Tibial nerve (tissue), 4 donors: ENCODE measurements around the gene PLK5. TPM values are rescaled to one million over a fixed set of nuclear protein-coding genes. Genes with fewer than 3 reads are reported as not detected.

Experiments used
- DNase-seq, 2 donors: peaks; one replicate each; pipeline ENCODE4 v3.0.0-alpha.2; 2019; ENCODE audit warnings: low spot score in 2 of 2
- H3K27ac ChIP-seq, 4 donors: fragments of 200-600 bp; sonication (generic) in 3 of 4; one replicate each; pipeline ENCODE4 v1.5.1; 2017 to 2019; ENCODE audit warnings: mild to moderate bottlenecking in 1 of 4
- H3K27me3 ChIP-seq, 2 donors: fragments of 200-600 bp; sonication (generic) in 1 of 2; one replicate each; pipeline versions ENCODE4 v1.5.1 to v1.6.0; 2017 to 2019
- H3K36me3 ChIP-seq, 3 donors: fragments of 200-600 bp; sonication (generic); one replicate each; pipeline ENCODE4 v1.5.1; 2018 to 2019
- H3K4me1 ChIP-seq, 4 donors: fragments of 200-600 bp; sonication (generic) in 3 of 4; one replicate each; pipeline ENCODE4 v1.5.1; 2017 to 2019
- H3K4me3 ChIP-seq, 4 donors: fragments of 200-600 bp; sonication (generic) in 3 of 4; one replicate each; pipeline ENCODE4 v1.5.1; 2017 to 2019; ENCODE audit warnings: mild to moderate bottlenecking in 1 of 4, moderate library complexity in 1 of 4
- H3K9me3 ChIP-seq, 4 donors: fragments of 200-600 bp; sonication (generic) in 3 of 4; one replicate each; pipeline ENCODE4 v1.5.1; 2017 to 2019
- CTCF ChIP-seq, 5 experiments: fragments of 200-600 bp in 3 of 5; fragments of 450-650 bp in 2 of 5; sonication (generic) in 3 of 5; IDR thresholded peaks; one replicate each; pipeline ENCODE4 v1.5.1; 2016 to 2019; ENCODE audit warnings: antibody characterized with exemption in 5 of 5, mild to moderate bottlenecking in 3 of 5, moderate library complexity in 2 of 5
- EP300 ChIP-seq, 2 donors: sonication (generic); formaldehyde crosslinking; IDR thresholded peaks; one replicate each; pipeline ENCODE4 v1.6.1; 2017; ENCODE audit warnings: antibody characterized with exemption in 2 of 2, mild to moderate bottlenecking in 1 of 2
- POLR2A ChIP-seq, 2 donors: fragments of 450-650 bp; IDR thresholded peaks; one replicate each; pipeline ENCODE4 v1.6.1; 2017; ENCODE audit warnings: antibody characterized with exemption in 2 of 2, mild to moderate bottlenecking in 2 of 2, moderate library complexity in 2 of 2
- WGBS, 2 donors: methylation state at CpG; one replicate each; pipeline ENCODE4 v1.1.5; 2018; 5-methylcytosine and 5-hydroxymethylcytosine counted together
- total RNA-seq, 4 donors: library from RNA; depleted of rRNA; stranded (reverse); fragments of >200 nt; gene quantifications; one replicate each; pipeline ENCODE4 v1.1.0, GENCODE V29; 2016

PLK5 gene
- total RNA-seq, 4 donors from 2014 or later: 0.21 to 6.3 (median 1.1) TPM

- TF ChIP-seq EP300 (IDR thresholded peaks at IDR 0.05): no peak
- TF ChIP-seq CTCF (IDR thresholded peaks at IDR 0.05): no peak
- no peak for TF ChIP-seq POLR2A (IDR thresholded peaks at IDR 0.05)
- WGBS, 2 donors: 87 to 96% methylated on average over 10 to 20 of the region's 23 CpGs
- Histone ChIP-seq H3K36me3 (no peaks in the 10 kb centered on the region), H3K27me3 (no peaks in the 10 kb centered on the region), H3K4me1 (peaks cover 0 to 9% (median 3%) of the 10 kb centered on the region in 4 donors), H3K4me3 (no peak overlapping the region), H3K27ac (no peak overlapping the region), H3K9me3 (no peaks in the 10 kb centered on the region)
- DNase-seq: no peak
Observed at GRCh38 chr19:1483979-1484428, 39.9 kb upstream of the PLK5 start.

GRCh38 chr19:1486720-1487575 is 36.9 kb upstream of the PLK5 start:
- Histone ChIP-seq H3K36me3 (no peaks in the 10 kb centered on the region), H3K4me3 (no peak overlapping the region), H3K4me1 (peaks cover 0 to 22% (median 13%) of the 10 kb centered on the region in 4 donors), H3K9me3 (no peaks in the 10 kb centered on the region), H3K27ac (no peak overlapping the region), H3K27me3 (peaks cover 0 to 7% of the 10 kb centered on the region in 2 donors)
- 90% methylated on average over 41 to 55 of the region's 56 CpGs for WGBS, 2 donors
- TF ChIP-seq POLR2A (IDR thresholded peaks at IDR 0.05): no peak
- TF ChIP-seq CTCF (IDR thresholded peaks at IDR 0.05): no peak
- TF ChIP-seq EP300 (IDR thresholded peaks at IDR 0.05): no peak
- DNase-seq: no peak

GRCh38 chr19:1487576-1488281 is 36.1 kb upstream of the PLK5 start:
- WGBS, 2 donors: 87 to 90% methylated on average over 22 to 38 of the region's 40 CpGs
- Histone ChIP-seq H3K27me3 (peaks cover 0 to 10% of the 10 kb centered on the region in 2 donors), H3K27ac (no peak overlapping the region), H3K9me3 (no peaks in the 10 kb centered on the region), H3K4me3 (no peak overlapping the region), H3K4me1 (peaks cover 0 to 22% (median 13%) of the 10 kb centered on the region in 4 donors), H3K36me3 (no peaks in the 10 kb centered on the region)
- TF ChIP-seq POLR2A (IDR thresholded peaks at IDR 0.05): no peak
- TF ChIP-seq CTCF (IDR thresholded peaks at IDR 0.05): no peak
- TF ChIP-seq EP300 (IDR thresholded peaks at IDR 0.05): no peak
- no peak for DNase-seq

- Histone ChIP-seq H3K4me1 (peaks cover 0 to 22% (median 13%) of the 10 kb centered on the region in 4 donors), H3K27me3 (peaks cover 0 to 10% of the 10 kb centered on the region in 2 donors), H3K27ac (no peak overlapping the region), H3K4me3 (no peak overlapping the region), H3K9me3 (no peaks in the 10 kb centered on the region), H3K36me3 (no peaks in the 10 kb centered on the region)
- TF ChIP-seq EP300 (IDR thresholded peaks at IDR 0.05) (no peak), CTCF (IDR thresholded peaks at IDR 0.05) (no peak), POLR2A (IDR thresholded peaks at IDR 0.05) (no peak)
- 88 to 92% methylated on average over 8 to 10 of the region's 11 CpGs for WGBS, 2 donors
- no peak for DNase-seq
Observed at GRCh38 chr19:1488282-1488601, 35.6 kb upstream of the PLK5 start.
